ENCODE results near the gene SRPRB. TPM values are rescaled to one million over a fixed set of nuclear protein-coding genes. Genes with fewer than 3 reads are reported as not detected.

Gene SRPRB
- total and polyA plus RNA-seq, 2 experiments from 2014 or later, result 25.6 to 36.0 TPM

DNA sequence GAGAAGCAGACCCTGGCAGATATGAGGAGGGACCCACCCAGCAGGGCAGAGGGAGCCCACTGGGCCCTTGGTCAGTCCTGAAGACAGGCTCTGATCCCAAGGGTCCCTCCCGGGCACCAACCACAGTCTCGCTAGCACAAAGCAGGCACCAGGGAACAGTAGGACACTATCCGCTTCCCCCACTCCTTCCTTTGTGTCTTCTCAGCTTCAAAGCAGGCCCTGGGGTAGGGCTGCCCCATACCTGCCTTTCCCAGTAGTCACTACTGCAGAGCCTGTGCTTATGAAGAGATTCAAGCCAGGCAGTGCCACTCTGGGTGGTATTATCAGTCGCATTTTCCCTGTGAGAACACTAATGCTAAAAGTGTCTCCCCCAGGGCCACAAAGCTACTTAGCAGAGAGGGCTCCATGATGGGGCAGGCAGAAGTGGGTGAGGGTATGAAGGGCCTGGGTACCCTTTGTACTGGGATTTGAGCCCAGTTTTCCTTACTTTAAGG, 32.7 kb downstream of the SRPRB start:
- H3F3A ChIP-seq (replicated peaks; ENCODE audit: low read depth), result no peaks in the 10 kb centered on the region
- Mint-ChIP-seq H3K36me3 (ENCODE audit: low read depth) (no peaks in the 10 kb centered on the region; the same call in 2 of the 3 replicates), H3K27me3 (ENCODE audit: insufficient read depth, low read depth, poor library complexity) (peaks cover 12% of the 10 kb centered on the region), H3K4me1 (no peaks in the 10 kb centered on the region), H3K27ac (no peak overlapping the region), H3K9me3 (no peaks in the 10 kb centered on the region), H3K4me3 (no peak overlapping the region)
- TF ChIP-seq ZNF114 (CRISPR knock-in tag; IDR thresholded peaks at IDR 0.05) (no peak), EZH2 (IDR thresholded peaks at IDR 0.05; ENCODE audit: low read depth, unreplicated experiment) (no peak), ZNF331 (CRISPR knock-in tag; IDR thresholded peaks at IDR 0.05; ENCODE audit: low read depth) (no peak), EZH2phosphoT487 (IDR thresholded peaks at IDR 0.05; ENCODE audit: unreplicated experiment) (no peak), STAT1 (IDR thresholded peaks at IDR 0.05; ENCODE audit: unreplicated experiment) (no peak), JUNB (IDR thresholded peaks at IDR 0.05; ENCODE audit: unreplicated experiment) (no peak), CREB1 (CRISPR knock-in tag; IDR thresholded peaks at IDR 0.05; ENCODE audit: low read depth) (no peak), NANOG (IDR thresholded peaks at IDR 0.05; ENCODE audit: borderline replicate concordance) (no peak), POLR2AphosphoS5 (IDR thresholded peaks at IDR 0.05; ENCODE audit: low read depth) (no peak)
- TF ChIP-seq, protein P1, sequence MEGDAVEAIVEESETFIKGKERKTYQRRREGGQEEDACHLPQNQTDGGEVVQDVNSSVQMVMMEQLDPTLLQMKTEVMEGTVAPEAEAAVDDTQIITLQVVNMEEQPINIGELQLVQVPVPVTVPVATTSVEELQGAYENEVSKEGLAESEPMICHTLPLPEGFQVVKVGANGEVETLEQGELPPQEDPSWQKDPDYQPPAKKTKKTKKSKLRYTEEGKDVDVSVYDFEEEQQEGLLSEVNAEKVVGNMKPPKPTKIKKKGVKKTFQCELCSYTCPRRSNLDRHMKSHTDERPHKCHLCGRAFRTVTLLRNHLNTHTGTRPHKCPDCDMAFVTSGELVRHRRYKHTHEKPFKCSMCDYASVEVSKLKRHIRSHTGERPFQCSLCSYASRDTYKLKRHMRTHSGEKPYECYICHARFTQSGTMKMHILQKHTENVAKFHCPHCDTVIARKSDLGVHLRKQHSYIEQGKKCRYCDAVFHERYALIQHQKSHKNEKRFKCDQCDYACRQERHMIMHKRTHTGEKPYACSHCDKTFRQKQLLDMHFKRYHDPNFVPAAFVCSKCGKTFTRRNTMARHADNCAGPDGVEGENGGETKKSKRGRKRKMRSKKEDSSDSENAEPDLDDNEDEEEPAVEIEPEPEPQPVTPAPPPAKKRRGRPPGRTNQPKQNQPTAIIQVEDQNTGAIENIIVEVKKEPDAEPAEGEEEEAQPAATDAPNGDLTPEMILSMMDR (conservative IDR thresholded peaks at IDR 0.05; ENCODE audit: low read depth in 2 of 2), result no peak
- TF ChIP-seq, protein P2, sequence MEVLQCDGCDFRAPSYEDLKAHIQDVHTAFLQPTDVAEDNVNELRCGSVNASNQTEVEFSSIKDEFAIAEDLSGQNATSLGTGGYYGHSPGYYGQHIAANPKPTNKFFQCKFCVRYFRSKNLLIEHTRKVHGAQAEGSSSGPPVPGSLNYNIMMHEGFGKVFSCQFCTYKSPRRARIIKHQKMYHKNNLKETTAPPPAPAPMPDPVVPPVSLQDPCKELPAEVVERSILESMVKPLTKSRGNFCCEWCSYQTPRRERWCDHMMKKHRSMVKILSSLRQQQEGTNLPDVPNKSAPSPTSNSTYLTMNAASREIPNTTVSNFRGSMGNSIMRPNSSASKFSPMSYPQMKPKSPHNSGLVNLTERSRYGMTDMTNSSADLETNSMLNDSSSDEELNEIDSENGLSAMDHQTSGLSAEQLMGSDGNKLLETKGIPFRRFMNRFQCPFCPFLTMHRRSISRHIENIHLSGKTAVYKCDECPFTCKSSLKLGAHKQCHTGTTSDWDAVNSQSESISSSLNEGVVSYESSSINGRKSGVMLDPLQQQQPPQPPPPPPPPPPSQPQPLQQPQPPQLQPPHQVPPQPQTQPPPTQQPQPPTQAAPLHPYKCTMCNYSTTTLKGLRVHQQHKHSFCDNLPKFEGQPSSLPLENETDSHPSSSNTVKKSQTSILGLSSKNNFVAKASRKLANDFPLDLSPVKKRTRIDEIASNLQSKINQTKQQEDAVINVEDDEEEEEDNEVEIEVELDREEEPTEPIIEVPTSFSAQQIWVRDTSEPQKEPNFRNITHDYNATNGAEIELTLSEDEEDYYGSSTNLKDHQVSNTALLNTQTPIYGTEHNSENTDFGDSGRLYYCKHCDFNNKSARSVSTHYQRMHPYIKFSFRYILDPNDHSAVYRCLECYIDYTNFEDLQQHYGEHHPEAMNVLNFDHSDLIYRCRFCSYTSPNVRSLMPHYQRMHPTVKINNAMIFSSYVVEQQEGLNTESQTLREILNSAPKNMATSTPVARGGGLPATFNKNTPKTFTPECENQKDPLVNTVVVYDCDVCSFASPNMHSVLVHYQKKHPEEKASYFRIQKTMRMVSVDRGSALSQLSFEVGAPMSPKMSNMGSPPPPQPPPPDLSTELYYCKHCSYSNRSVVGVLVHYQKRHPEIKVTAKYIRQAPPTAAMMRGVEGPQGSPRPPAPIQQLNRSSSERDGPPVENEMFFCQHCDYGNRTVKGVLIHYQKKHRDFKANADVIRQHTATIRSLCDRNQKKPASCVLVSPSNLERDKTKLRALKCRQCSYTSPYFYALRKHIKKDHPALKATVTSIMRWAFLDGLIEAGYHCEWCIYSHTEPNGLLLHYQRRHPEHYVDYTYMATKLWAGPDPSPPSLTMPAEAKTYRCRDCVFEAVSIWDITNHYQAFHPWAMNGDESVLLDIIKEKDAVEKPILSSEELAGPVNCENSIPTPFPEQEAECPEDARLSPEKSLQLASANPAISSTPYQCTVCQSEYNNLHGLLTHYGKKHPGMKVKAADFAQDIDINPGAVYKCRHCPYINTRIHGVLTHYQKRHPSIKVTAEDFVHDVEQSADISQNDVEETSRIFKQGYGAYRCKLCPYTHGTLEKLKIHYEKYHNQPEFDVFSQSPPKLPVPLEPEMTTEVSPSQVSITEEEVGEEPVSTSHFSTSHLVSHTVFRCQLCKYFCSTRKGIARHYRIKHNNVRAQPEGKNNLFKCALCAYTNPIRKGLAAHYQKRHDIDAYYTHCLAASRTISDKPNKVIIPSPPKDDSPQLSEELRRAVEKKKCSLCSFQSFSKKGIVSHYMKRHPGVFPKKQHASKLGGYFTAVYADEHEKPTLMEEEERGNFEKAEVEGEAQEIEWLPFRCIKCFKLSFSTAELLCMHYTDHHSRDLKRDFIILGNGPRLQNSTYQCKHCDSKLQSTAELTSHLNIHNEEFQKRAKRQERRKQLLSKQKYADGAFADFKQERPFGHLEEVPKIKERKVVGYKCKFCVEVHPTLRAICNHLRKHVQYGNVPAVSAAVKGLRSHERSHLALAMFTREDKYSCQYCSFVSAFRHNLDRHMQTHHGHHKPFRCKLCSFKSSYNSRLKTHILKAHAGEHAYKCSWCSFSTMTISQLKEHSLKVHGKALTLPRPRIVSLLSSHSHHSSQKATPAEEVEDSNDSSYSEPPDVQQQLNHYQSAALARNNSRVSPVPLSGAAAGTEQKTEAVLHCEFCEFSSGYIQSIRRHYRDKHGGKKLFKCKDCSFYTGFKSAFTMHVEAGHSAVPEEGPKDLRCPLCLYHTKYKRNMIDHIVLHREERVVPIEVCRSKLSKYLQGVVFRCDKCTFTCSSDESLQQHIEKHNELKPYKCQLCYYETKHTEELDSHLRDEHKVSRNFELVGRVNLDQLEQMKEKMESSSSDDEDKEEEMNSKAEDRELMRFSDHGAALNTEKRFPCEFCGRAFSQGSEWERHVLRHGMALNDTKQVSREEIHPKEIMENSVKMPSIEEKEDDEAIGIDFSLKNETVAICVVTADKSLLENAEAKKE (CRISPR knock-in tag; IDR thresholded peaks at IDR 0.05), result no peak
- TF ChIP-seq, protein P3, sequence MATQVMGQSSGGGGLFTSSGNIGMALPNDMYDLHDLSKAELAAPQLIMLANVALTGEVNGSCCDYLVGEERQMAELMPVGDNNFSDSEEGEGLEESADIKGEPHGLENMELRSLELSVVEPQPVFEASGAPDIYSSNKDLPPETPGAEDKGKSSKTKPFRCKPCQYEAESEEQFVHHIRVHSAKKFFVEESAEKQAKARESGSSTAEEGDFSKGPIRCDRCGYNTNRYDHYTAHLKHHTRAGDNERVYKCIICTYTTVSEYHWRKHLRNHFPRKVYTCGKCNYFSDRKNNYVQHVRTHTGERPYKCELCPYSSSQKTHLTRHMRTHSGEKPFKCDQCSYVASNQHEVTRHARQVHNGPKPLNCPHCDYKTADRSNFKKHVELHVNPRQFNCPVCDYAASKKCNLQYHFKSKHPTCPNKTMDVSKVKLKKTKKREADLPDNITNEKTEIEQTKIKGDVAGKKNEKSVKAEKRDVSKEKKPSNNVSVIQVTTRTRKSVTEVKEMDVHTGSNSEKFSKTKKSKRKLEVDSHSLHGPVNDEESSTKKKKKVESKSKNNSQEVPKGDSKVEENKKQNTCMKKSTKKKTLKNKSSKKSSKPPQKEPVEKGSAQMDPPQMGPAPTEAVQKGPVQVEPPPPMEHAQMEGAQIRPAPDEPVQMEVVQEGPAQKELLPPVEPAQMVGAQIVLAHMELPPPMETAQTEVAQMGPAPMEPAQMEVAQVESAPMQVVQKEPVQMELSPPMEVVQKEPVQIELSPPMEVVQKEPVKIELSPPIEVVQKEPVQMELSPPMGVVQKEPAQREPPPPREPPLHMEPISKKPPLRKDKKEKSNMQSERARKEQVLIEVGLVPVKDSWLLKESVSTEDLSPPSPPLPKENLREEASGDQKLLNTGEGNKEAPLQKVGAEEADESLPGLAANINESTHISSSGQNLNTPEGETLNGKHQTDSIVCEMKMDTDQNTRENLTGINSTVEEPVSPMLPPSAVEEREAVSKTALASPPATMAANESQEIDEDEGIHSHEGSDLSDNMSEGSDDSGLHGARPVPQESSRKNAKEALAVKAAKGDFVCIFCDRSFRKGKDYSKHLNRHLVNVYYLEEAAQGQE (IDR thresholded peaks at IDR 0.05; ENCODE audit: unreplicated experiment), result no peak
- TF ChIP-seq, protein P4, sequence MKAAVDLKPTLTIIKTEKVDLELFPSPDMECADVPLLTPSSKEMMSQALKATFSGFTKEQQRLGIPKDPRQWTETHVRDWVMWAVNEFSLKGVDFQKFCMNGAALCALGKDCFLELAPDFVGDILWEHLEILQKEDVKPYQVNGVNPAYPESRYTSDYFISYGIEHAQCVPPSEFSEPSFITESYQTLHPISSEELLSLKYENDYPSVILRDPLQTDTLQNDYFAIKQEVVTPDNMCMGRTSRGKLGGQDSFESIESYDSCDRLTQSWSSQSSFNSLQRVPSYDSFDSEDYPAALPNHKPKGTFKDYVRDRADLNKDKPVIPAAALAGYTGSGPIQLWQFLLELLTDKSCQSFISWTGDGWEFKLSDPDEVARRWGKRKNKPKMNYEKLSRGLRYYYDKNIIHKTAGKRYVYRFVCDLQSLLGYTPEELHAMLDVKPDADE (IDR thresholded peaks at IDR 0.05), result no peak
- H3K36me3 ChIP-seq (ENCODE audit: insufficient read depth), result no peaks in the 10 kb centered on the region
- H3K4me1 ChIP-seq (ENCODE audit: insufficient read depth), result no peaks in the 10 kb centered on the region
- H3K4me2 ChIP-seq, result no peak overlapping the region
- H3K27ac ChIP-seq (ENCODE audit: low read depth), result no peak overlapping the region
- H2AFZ ChIP-seq, result no peak overlapping the region
- ATAC-seq (no peak), DNase-seq (ENCODE audit: low spot score) (no peak)
- no peaks in the 10 kb centered on the region for H3K9me2 ChIP-seq (ENCODE audit: insufficient read depth)
- H4K20me1 ChIP-seq (replicated peaks; ENCODE audit: insufficient read depth), result no peaks in the 10 kb centered on the region
- no peaks in the 10 kb centered on the region for H3K79me2 ChIP-seq (replicated peaks; ENCODE audit: insufficient read depth)
- H3K27me3 ChIP-seq (ENCODE audit: insufficient read depth), result no peaks in the 10 kb centered on the region
- no peak overlapping the region for H3K4me3 ChIP-seq
